Measurements from ENCODE around the gene VPS18. TPM values are rescaled to one million over a fixed set of nuclear protein-coding genes. Genes with fewer than 3 reads are reported as not detected.

The VPS18 gene, protein sequence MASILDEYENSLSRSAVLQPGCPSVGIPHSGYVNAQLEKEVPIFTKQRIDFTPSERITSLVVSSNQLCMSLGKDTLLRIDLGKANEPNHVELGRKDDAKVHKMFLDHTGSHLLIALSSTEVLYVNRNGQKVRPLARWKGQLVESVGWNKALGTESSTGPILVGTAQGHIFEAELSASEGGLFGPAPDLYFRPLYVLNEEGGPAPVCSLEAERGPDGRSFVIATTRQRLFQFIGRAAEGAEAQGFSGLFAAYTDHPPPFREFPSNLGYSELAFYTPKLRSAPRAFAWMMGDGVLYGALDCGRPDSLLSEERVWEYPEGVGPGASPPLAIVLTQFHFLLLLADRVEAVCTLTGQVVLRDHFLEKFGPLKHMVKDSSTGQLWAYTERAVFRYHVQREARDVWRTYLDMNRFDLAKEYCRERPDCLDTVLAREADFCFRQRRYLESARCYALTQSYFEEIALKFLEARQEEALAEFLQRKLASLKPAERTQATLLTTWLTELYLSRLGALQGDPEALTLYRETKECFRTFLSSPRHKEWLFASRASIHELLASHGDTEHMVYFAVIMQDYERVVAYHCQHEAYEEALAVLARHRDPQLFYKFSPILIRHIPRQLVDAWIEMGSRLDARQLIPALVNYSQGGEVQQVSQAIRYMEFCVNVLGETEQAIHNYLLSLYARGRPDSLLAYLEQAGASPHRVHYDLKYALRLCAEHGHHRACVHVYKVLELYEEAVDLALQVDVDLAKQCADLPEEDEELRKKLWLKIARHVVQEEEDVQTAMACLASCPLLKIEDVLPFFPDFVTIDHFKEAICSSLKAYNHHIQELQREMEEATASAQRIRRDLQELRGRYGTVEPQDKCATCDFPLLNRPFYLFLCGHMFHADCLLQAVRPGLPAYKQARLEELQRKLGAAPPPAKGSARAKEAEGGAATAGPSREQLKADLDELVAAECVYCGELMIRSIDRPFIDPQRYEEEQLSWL
- 30.4 and 32.7 TPM in 2 replicates for total RNA-seq (2014; rRNA removed; shearing (Covaris generic))
- 15.8 and 16.4 TPM in 2 replicates for polyA plus RNA-seq (2016; fragmentation: Nextera tagmentation; extraction: Ambion mirVana)

GRCh38 chr15:40893733-40894680 lies at the start of gene VPS18:
TSS of gene VPS18 (plus strand) at chr15:40894450. CDS start at chr15:40894769, 319 bp downstream.
- H3K79me2 ChIP-seq (ENCODE audit: insufficient read depth) = peaks cover 43% of the 10 kb centered on the region
- H3K4me2 ChIP-seq (ENCODE audit: unreplicated experiment) = peak within 1 kb of the TSS; percentile 90
- 0 out of 2 replicates have a peak, but pooled peaks cover 9% of the 10 kb centered on the region for H3K36me3 ChIP-seq (ENCODE audit: low read depth)
- no peaks in the 10 kb centered on the region for H3K9me3 ChIP-seq (ENCODE audit: low read depth)
- 5% methylated on average over 51 to 55 of the region's 55 CpGs for WGBS, 2 experiments (ENCODE audit: low coverage in 1 of 2, low lambda C conversion rate in 2 of 2, missing lambda C conversion rate in 2 of 2)
- no peaks in the 10 kb centered on the region for H3K9me2 ChIP-seq (ENCODE audit: insufficient read depth)
- no peak for TF ChIP-seq EZH2 (IDR thresholded peaks at IDR 0.05; ENCODE audit: insufficient read depth, poor library complexity, severe bottlenecking)
- TF ChIP-seq EZH2phosphoT487 (IDR thresholded peaks at IDR 0.05; ENCODE audit: insufficient read depth, low read depth) = no peak
- peak; percentile 99 for DNase-seq
- H4K20me1 ChIP-seq (ENCODE audit: insufficient read depth) = no peaks in the 10 kb centered on the region
- no peaks in the 10 kb centered on the region for H3F3A ChIP-seq (ENCODE audit: insufficient read depth)
- no peaks in the 10 kb centered on the region for H3K27me3 ChIP-seq (replicated peaks; ENCODE audit: insufficient read depth)
- H3K9ac ChIP-seq = peak within 1 kb of the TSS; percentile 99
- in situ Hi-C loops (cut with MboI) = no loop called here
- H2AFZ ChIP-seq = peak within 1 kb of the TSS; percentile 99
- 0 out of 2 replicates have a peak, but pooled peaks cover 8% of the 10 kb centered on the region for H3K4me1 ChIP-seq (ENCODE audit: insufficient read depth)
- H3K27ac ChIP-seq = peak within 1 kb of the TSS; percentile 94
- peak within 1 kb of the TSS; percentile 83 for H3K4me3 ChIP-seq

GRCh38 chr15:40844696-40845030 lies 49.6 kb upstream of the VPS18 start:
- no peaks in the 10 kb centered on the region for H3K36me3 ChIP-seq (ENCODE audit: low read depth)
- 2 to 3% methylated on average over 19 to 28 of the region's 28 CpGs for WGBS, 2 experiments (ENCODE audit: low coverage in 1 of 2, low lambda C conversion rate in 2 of 2, missing lambda C conversion rate in 2 of 2)
- no peaks in the 10 kb centered on the region for H3K4me1 ChIP-seq (ENCODE audit: insufficient read depth)
- H3K27me3 ChIP-seq (replicated peaks; ENCODE audit: insufficient read depth) = peaks cover 13% of the 10 kb centered on the region; the same call in 1 of the 2 replicates
- no peak overlapping the region for H3K27ac ChIP-seq
- peak overlapping the region; percentile 51 for H2AFZ ChIP-seq
- in situ Hi-C loops (cut with MboI) = no loop called here
- no peaks in the 10 kb centered on the region for H3K9me2 ChIP-seq (ENCODE audit: insufficient read depth)
- peak overlapping the region; percentile 30 for H3K4me2 ChIP-seq (ENCODE audit: unreplicated experiment)
- no peaks in the 10 kb centered on the region for H3K9me3 ChIP-seq (ENCODE audit: low read depth)
- no peak for TF ChIP-seq EZH2phosphoT487 (IDR thresholded peaks at IDR 0.05; ENCODE audit: insufficient read depth, low read depth)
- TF ChIP-seq EZH2 (IDR thresholded peaks at IDR 0.05; ENCODE audit: insufficient read depth, poor library complexity, severe bottlenecking) = peak; percentile 29
- no peak overlapping the region for H3K9ac ChIP-seq
- no peaks in the 10 kb centered on the region for H3F3A ChIP-seq (ENCODE audit: insufficient read depth)
- H3K79me2 ChIP-seq (ENCODE audit: insufficient read depth) = no peaks in the 10 kb centered on the region
- H4K20me1 ChIP-seq (ENCODE audit: insufficient read depth) = no peaks in the 10 kb centered on the region
- H3K4me3 ChIP-seq = peak overlapping the region; percentile 43
- peak; percentile 42 for DNase-seq

GRCh38 chr15:40845036-40845435 lies 49.2 kb upstream of the VPS18 start:
- Histone ChIP-seq H3K79me2 (ENCODE audit: insufficient read depth) (no peaks in the 10 kb centered on the region), H3K4me1 (ENCODE audit: insufficient read depth) (no peaks in the 10 kb centered on the region), H3K4me2 (ENCODE audit: unreplicated experiment) (peak overlapping the region; percentile 30), H2AFZ (peak overlapping the region; percentile 51), H3K9me3 (ENCODE audit: low read depth) (no peaks in the 10 kb centered on the region), H3K9me2 (ENCODE audit: insufficient read depth) (no peaks in the 10 kb centered on the region), H3K9ac (no peak overlapping the region), H3K4me3 (peak overlapping the region; percentile 43; the same call in 1 of the 2 replicates), H4K20me1 (ENCODE audit: insufficient read depth) (no peaks in the 10 kb centered on the region), H3K36me3 (ENCODE audit: low read depth) (no peaks in the 10 kb centered on the region), H3K27me3 (replicated peaks; ENCODE audit: insufficient read depth) (peaks cover 13% of the 10 kb centered on the region; the same call in 1 of the 2 replicates), H3K27ac (no peak overlapping the region), H3F3A (ENCODE audit: insufficient read depth) (no peaks in the 10 kb centered on the region)
- TF ChIP-seq EZH2phosphoT487 (IDR thresholded peaks at IDR 0.05; ENCODE audit: insufficient read depth, low read depth) = no peak
- TF ChIP-seq EZH2 (IDR thresholded peaks at IDR 0.05; ENCODE audit: insufficient read depth, poor library complexity, severe bottlenecking) = no peak
- 55 to 62% methylated on average over 10 to 12 of the region's 12 CpGs for WGBS, 2 experiments (ENCODE audit: low coverage in 1 of 2, low lambda C conversion rate in 2 of 2, missing lambda C conversion rate in 2 of 2)
- DNase-seq = no peak
- in situ Hi-C loops (cut with MboI) = no loop called here

All from GM23248 (cell line).